Measurements from ENCODE around the gene IFT20. TPM values are rescaled to one million over a fixed set of nuclear protein-coding genes. Genes with fewer than 3 reads are reported as not detected.

The IFT20 gene
- total RNA-seq, 2 donors from 2014 or later = 30.9 to 31.5 TPM

GRCh38 chr17:28379814-28380801 is 44.8 kb upstream of the IFT20 start:
- no peaks in the 10 kb centered on the region for H3K9me3 ChIP-seq
- no peak overlapping the region for H3K4me3 ChIP-seq
- intact Hi-C loops (cut with DNase I) = loop anchor here (5.0 kb wide), 1 partner anchor 37 kb away; no protein-coding TSS in a partner anchor
- DNase-seq = no peak
- H3K4me1 ChIP-seq = no peaks in the 10 kb centered on the region
- H3K27ac ChIP-seq = no peak overlapping the region
- no peaks in the 10 kb centered on the region for H3K36me3 ChIP-seq
- TF ChIP-seq, protein P1, sequence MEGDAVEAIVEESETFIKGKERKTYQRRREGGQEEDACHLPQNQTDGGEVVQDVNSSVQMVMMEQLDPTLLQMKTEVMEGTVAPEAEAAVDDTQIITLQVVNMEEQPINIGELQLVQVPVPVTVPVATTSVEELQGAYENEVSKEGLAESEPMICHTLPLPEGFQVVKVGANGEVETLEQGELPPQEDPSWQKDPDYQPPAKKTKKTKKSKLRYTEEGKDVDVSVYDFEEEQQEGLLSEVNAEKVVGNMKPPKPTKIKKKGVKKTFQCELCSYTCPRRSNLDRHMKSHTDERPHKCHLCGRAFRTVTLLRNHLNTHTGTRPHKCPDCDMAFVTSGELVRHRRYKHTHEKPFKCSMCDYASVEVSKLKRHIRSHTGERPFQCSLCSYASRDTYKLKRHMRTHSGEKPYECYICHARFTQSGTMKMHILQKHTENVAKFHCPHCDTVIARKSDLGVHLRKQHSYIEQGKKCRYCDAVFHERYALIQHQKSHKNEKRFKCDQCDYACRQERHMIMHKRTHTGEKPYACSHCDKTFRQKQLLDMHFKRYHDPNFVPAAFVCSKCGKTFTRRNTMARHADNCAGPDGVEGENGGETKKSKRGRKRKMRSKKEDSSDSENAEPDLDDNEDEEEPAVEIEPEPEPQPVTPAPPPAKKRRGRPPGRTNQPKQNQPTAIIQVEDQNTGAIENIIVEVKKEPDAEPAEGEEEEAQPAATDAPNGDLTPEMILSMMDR (IDR thresholded peaks at IDR 0.05) = no peak
- peaks cover 7% of the 10 kb centered on the region for H3K27me3 ChIP-seq
- no peak overlapping the region for H3K9ac ChIP-seq (ENCODE audit: low read depth in 2 of 2, low read length in 2 of 2)

- H3K9me3 ChIP-seq = no peaks in the 10 kb centered on the region
- DNase-seq = no peak
- H3K4me1 ChIP-seq = peaks cover 4% of the 10 kb centered on the region
- no peaks in the 10 kb centered on the region for H3K36me3 ChIP-seq
- TF ChIP-seq, protein P1 (IDR thresholded peaks at IDR 0.05) = no peak
- intact Hi-C loops (cut with DNase I) = no loop called here
- H3K4me3 ChIP-seq = no peak overlapping the region
- H3K27ac ChIP-seq = no peak overlapping the region
- no peak overlapping the region for H3K9ac ChIP-seq (ENCODE audit: low read depth in 2 of 2, low read length in 2 of 2)
- peaks cover 16% of the 10 kb centered on the region for H3K27me3 ChIP-seq
Observed at GRCh38 chr17:28372945-28373274, 37.6 kb upstream of the IFT20 start.

- no peak for DNase-seq
- no peaks in the 10 kb centered on the region for H3K36me3 ChIP-seq
- peak overlapping the region in 1 of 2 donors; percentile 60 for H3K9ac ChIP-seq (ENCODE audit: low read depth in 2 of 2, low read length in 2 of 2)
- peak overlapping the region; percentile 47 for H3K4me3 ChIP-seq
- peaks cover 16% of the 10 kb centered on the region for H3K27me3 ChIP-seq
- H3K4me1 ChIP-seq = peaks cover 4% of the 10 kb centered on the region
- H3K9me3 ChIP-seq = no peaks in the 10 kb centered on the region
- TF ChIP-seq, protein P1 (IDR thresholded peaks at IDR 0.05) = no peak
- H3K27ac ChIP-seq = peak overlapping the region; percentile 23
- intact Hi-C loops (cut with DNase I) = no loop called here
Observed at GRCh38 chr17:28372203-28372944, 37.1 kb upstream of the IFT20 start.

- Histone ChIP-seq H3K4me3 (peak within 1 kb of the TSS; percentile 47), H3K9ac (ENCODE audit: low read depth in 2 of 2, low read length in 2 of 2) (peak within 1 kb of the TSS in 1 of 2 donors; percentile 60)
- intact Hi-C loops (cut with DNase I) = no loop called here
Observed at GRCh38 chr17:28371245-28372202, 36.3 kb upstream of the IFT20 start, which contains the start of gene SARM1. Gene SARM1 (plus strand): TSS chr17:28371694. CDS start chr17:28372033, 339 bp downstream.

More at GRCh38 chr17:28371245-28372202, 36.3 kb upstream of the IFT20 start, which contains the start of gene SARM1:
- DNase-seq = peak; percentile 79
- Histone ChIP-seq H3K4me1 (peaks cover 4% of the 10 kb centered on the region), H3K9me3 (no peaks in the 10 kb centered on the region), H3K27me3 (peaks cover 16% of the 10 kb centered on the region), H3K36me3 (no peaks in the 10 kb centered on the region), H3K27ac (peak within 1 kb of the TSS; percentile 23)
- TF ChIP-seq, protein P1 (IDR thresholded peaks at IDR 0.05) = no peak

Data from colonic mucosa (tissue), 4 donors.